CMK (cell line): Measurements from ENCODE around the gene ARFGEF3.

Experiments used
- DNase-seq: peaks from one replicate; pipeline ENCODE4 v3.0.0-alpha.2; 2010; ENCODE audit warnings: low read depth

Gene ARFGEF3

DNA sequence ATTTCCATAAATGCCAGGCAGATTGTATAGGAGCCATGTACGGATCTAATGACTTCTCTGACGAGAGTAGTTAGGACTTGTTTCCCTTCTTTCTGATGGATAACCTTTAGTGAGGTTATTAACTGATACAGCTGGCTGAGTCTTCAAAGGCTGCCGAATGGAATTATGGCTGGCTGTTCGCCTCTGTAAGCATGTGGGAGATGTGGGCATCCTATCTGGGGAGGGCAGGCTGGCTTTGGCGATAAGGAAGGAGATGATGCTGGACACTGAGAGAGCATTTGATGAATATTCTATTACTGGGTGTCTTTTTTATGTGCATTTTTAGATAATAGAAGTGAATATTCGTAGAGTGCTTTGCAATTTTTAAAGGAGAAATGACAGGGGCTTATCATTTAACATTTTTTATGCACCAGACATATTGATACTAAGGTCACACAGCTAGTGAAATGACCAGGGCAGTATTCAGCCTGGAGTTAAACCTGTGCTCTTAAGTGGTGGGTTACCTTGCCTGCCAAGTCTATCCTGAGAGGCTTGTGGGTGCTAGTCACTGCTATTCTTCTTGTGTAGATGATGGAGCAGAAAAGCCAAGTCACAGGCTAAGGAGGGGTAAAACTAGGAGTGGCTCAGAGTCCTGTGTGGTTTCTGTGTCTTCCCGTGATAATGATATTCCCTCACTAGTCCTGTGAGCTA is 53.5 kb downstream of the ARFGEF3 start:
- DNase-seq, result no peak

GRCh38 chr6:138218449-138218848 is 56.7 kb downstream of the ARFGEF3 start, which contains the start of gene PBOV1:
Gene PBOV1, minus strand, starts transcription at chr6:138218491. Its CDS starts 96 bp downstream, at chr6:138218395.
- DNase-seq, result no peak

DNA sequence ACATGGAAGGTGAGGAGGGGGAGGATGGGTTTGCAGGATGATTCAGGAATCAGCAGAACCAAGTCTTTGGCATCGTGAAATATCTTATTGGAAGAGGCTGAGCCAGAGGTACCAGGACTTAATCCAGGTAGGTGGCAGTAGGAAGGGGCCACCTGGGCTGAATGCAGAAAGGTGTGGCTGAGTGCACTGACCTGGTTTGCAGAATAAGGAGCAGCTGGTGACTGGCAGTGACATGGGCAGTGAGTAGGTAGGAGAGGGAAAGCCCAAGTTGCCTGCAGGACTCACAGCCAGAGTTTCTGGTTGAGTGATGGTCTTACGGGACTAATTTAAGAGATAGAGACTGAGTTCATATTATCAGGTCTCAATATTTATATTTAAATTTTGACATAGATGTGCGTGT is 57.7 kb downstream of the ARFGEF3 start:
- no peak for DNase-seq

GRCh38 chr6:138219901-138220300 is 58.2 kb downstream of the ARFGEF3 start:
- DNase-seq, result no peak

GRCh38 chr6:138222901-138223546 is 61.3 kb downstream of the ARFGEF3 start:
- DNase-seq, result no peak

GRCh38 chr6:138225953-138226352 is 64.2 kb downstream of the ARFGEF3 start:
- DNase-seq, result no peak

DNA sequence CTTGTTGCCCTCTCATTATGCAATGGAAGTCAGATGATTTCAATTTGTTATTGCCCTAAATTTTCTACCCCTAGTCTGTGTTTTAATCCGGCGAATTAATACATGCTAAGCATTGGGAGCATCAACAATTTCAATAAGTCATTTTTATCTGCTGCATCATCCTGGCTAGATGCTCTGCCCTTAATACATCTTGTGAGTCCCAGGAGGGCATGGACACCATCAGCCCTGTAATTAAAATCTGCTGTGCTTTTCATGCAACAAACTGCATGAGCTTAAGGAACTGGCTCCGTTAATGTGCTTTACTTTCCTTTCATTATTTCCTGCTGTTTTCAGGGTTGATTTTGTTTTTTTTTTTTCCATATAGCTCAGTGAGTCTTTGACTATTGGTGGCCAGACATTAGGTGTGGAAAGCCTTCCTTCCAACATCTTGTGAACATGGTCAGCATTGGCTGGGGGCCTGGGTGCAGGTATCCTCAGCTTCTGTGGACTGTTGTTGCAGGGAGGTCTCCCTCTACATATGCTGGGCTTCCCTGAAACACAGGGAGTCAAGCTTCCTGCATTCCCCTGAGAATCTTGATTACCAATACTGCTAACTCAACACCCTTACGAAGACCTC is 65.1 kb downstream of the ARFGEF3 start:
- DNase-seq, result no peak

- no peak for DNase-seq
These were observed 65.6 kb downstream of the ARFGEF3 start for GRCh38 chr6:138227316-138227781.

DNA sequence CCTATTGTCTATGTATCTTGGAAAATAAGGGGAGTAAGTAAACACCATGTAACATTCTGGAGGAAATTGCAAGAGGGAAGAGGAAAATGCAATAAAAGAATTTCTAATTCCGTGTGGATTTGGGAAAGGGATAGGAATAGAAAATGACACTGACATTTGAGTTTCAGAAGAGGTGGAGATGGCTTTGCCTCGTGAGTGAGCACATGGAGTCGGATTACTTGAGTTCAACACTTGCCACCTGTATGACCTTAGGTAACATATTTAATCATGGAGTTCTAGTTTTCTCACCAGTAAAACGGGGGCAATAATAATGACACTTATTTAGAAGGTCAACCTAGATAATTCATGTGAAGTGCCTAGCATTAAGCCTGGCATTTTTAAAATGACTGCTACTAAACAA is 67.3 kb downstream of the ARFGEF3 start:
- no peak for DNase-seq

GRCh38 chr6:138229663-138230179 is 68.0 kb downstream of the ARFGEF3 start:
- DNase-seq, result no peak

DNA sequence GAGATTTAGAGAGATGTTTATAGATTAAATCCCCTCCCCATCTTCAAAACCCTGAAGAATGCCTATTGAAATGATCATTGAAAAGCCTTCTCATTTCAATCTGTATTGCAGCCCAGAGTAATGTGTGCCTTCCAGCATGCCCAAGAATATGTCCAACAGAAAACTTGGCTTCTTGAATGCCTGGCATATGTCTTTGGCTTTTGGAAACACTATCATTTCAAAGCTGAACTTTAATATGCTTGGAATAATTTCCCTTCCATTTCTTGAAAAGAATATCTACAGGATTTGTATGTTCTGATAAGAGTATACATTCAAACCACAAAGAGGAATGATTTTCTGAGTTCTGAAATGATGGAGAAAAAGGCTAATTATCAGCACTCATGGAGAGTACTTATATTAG is 68.5 kb downstream of the ARFGEF3 start:
- no peak for DNase-seq

DNA sequence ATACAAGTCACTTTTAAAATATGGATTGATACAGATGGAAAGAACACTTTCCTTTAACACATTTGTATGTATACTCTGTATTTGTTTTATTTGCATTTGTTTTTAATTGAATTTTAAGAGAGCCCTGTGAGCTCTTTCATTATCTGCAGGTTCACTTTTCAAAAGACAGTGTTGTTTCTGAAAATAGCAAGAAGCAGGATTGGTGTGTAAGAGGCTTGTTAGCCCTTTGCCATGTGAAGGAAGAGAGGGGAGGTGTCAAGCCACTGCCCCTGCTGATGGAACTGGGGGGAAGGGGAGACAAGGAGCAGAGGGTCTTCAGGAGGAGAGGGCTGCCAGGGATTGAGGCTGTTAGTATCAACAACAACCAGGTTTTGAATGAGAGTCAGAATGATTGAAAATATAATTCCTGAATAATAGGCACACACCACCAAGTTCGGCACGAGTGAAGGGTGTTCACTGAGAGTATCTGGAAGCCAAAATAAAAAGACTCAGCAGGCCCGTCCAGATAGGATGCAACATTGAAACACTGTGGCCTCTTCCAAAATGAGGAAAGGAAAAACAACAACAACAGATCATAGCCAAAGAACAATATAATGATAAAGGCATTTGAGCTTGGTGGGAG is 69.1 kb downstream of the ARFGEF3 start:
- DNase-seq, result no peak

DNA sequence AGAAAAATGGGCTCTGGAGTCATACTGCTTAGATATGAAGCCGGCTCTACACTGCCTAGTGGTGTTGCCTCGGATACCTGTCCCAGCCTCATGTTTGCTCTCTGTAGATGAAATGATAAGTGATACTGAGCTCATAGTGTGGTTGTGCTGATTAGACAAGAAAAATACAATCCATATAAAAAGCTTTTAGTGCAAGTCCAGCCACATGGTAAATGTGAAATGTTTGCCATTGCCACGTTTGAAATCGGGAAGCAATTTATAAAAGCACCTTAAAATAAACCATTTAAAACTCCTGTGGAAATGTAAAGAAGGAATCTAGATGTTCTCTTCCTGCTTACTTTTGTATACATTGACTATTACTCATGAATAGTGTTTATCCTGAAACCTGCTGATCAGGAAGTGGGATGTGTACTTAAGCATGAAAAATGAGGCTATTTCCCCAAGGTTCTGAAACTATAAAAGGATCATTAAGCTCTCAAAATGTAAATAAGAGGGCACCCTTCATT is 69.7 kb downstream of the ARFGEF3 start:
- DNase-seq, result no peak

DNA sequence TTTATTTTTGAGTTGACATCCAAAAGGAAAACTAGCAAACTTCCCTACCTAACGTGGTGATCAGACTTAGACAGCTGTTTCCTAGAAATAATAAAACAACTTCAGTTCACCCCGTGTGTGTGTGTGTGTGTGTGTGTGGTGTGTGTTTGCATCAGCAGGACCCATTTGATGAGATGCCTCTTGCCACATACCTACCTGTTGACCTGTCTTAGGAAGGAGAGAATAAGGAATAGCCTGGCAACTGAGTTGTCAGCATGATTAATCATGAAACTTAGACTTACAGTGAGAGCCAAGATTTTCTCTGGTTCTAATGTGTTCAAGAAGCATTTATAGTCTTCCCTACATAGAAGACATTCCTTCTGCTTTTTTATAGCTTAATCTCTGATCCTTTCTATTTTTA is 72.6 kb downstream of the ARFGEF3 start:
- DNase-seq, result no peak

GRCh38 chr6:138235205-138235604 is 73.5 kb downstream of the ARFGEF3 start:
- DNase-seq, result no peak

GRCh38 chr6:138235693-138236092 is 74.0 kb downstream of the ARFGEF3 start:
- no peak for DNase-seq

DNA sequence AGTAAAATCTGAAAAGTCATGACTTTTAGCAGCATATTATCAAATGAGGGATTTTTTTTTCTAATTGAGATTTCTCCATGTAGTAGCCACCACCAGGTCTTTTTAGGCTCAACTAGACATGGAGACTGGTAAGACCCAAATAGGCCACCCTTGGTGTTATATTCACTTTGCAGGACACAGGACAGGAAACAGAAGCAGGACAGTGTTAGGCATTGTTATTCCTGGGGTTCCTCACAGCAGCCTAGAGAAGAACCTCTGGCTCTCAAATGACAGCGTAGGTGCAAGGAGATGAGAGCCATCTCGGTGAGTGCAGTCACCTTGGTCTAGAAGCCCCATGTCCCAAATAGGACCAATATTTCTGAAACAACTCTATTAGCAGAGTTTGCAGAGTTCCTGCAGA is 75.7 kb downstream of the ARFGEF3 start:
- DNase-seq, result no peak

DNA sequence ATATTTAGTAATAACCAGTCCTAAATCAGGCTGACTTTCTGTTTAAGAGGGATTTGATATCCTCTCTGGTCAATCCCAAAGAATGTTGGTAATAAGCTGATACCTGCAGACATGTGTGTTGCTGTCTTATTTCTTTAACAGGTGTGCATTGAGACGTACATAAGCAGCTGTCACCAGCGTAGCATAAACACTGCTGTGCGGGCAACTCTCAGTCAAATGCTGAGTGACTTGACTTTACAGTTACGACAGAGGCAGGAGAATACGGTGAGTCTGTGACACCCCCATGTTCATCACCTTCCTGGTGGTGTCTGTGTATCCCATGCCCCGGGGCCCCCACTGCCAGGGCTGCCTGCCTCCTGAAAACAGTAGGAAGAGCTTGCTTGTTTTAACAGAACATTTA is 76.6 kb downstream of the ARFGEF3 start:
- DNase-seq, result no peak

GRCh38 chr6:138239774-138240173 is 78.0 kb downstream of the ARFGEF3 start:
- DNase-seq, result no peak

DNA sequence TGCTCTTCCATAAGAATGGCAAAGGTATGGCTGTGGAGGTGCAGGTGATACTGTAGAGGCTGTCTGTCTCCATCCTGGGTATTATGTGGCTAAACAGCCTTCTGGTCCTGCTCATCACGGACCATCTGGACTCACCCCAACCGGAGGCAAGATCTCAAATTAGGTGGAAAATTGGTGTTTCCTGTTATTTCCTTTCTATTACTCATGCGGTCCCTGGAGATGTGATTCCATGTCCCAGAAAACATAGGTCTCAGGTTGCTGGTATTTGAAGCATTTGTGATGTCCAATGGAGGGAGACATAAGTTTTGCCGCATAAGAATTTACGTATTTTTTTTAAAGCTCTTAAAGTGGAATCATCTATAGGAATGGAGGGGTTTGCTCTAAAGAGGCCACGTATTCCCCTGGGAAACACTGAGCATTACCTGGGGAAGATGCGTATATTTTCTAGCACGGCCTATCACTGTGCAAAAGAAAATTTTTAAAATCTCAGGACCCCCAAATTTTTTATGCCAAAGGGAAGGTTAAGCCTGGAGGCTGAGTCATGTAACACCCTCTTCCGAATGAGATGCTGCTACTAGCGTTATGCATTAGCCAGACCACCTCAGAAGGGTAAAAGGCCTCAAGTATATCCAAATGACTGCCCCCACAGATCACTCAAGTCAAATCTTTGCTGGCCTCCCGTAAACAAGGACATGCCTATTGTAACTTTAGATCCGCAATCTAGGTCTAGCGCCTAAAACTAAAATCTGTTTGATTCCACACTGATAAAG is 78.9 kb downstream of the ARFGEF3 start:
- DNase-seq, result no peak

DNA sequence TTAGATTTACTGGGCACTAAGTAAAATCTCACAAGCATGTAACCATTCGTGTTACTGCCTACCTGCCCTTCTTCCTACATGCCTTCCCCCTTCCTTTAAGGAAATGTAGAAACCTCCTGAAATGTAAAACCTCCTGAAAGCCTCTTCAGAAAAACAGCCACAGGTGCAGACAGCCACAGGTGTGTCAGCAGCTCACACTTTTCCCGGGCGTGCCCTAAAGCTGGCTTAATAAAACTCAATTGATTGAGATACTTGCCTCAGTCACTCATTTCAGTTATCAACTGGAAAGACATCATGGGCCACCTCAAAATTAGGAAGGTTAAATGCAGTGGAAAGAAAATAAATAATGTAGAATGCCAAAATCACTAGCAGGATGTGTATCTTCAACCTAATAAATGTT is 79.6 kb downstream of the ARFGEF3 start:
- DNase-seq, result no peak

DNA sequence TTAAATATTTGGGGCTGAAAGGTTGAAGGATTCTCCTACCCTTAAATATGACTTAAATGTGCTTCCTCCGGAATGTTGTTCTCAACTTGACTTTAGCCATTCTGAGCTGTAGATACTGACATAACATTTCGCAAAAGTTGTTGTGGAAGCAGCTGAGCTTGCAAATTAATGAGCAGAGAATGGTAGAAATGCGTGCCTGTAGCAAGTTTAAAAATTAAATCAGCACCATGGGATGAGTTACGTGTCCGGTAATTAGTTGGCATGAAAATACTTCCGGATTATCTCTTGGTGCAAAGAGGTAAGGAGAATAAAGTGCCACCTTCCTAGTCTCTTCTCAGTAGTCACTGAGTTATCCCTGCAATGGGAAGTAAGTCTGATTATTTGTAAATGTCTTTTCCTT is 80.2 kb downstream of the ARFGEF3 start:
- DNase-seq, result no peak
